Measurements from ENCODE around the gene PERM1. TPM values are rescaled to one million over a fixed set of nuclear protein-coding genes. Genes with fewer than 3 reads are reported as not detected.

PERM1 gene
- total RNA-seq, 1 experiment from 2014 or later: 0.39 TPM

DNA sequence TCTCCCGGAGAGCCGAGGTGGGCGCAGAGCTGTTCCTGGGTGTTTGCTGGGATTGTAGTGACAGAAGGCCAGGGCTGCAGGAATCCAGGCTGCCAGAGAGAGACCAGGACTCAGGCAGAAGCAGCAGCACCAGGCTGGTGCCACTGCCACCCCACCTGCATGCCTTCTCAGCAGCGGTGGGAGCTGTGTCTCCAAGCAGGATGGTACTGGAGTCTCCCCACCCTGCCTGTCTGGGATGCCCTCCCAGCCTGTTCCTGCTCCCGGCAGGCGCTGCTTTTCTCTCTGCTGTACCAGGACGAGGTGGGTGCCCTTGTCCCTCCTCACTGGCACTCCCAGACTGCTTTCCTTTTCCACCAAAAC, 22.5 kb upstream of the PERM1 start:
- intact Hi-C loops (cut with micrococcal nuclease): loop anchor here (5.0 kb wide), 1 partner anchor 63 kb away; no protein-coding TSS in a partner anchor
- Histone ChIP-seq H3K9me3 (ENCODE audit: control insufficient read depth in 1 of 2, insufficient read depth in 1 of 2, low read depth in 1 of 2, low read length in 2 of 2) (no peaks in the 10 kb centered on the region), H3K36me3 (ENCODE audit: control insufficient read depth in 1 of 2, insufficient read depth in 2 of 2, low read length in 2 of 2) (no peaks in the 10 kb centered on the region), H4K20me1 (ENCODE audit: insufficient read depth) (no peaks in the 10 kb centered on the region), H3K9ac (ENCODE audit: low read length) (peak overlapping the region; percentile 82; the same call in 1 of the 2 replicates), H3K4me1 (ENCODE audit: control insufficient read depth in 1 of 2, insufficient read depth in 2 of 2, low read length in 2 of 2) (peaks cover 35 to 70% of the 10 kb centered on the region in 2 experiments), H3K9me2 (ENCODE audit: insufficient read depth) (no peaks in the 10 kb centered on the region), H3K79me2 (ENCODE audit: insufficient read depth, low read length) (peaks cover 8% of the 10 kb centered on the region), H3K4me3 (replicated peaks in 1 of 2; ENCODE audit: low read depth in 1 of 2, low read length in 2 of 2) (no peak overlapping the region), H2AFZ (ENCODE audit: low read depth, low read length, poor library complexity, severe bottlenecking) (no peak overlapping the region), H3K4me2 (ENCODE audit: low read length) (peak overlapping the region; percentile 93; the same call in 1 of the 2 replicates), H3K27me3 (ENCODE audit: insufficient read depth, low read length) (no peaks in the 10 kb centered on the region), H3K27ac (ENCODE audit: low read depth, low read length) (peak overlapping the region; percentile 60; the same call in 1 of the 2 replicates)
- CTCF ChIA-PET: interaction anchor here (4.0 kb wide), 1 partner anchor 9 kb away, joined by 26 read pairs; the partner anchor contains the start of gene ISG15
- BruUV-seq (replicated peaks): no TSS peak
- no peak for TF ChIP-seq CEBPB (IDR thresholded peaks at IDR 0.05; ENCODE audit: low read depth)
- TF ChIP-seq CBX3 (IDR thresholded peaks at IDR 0.05; ENCODE audit: low read depth): no peak
- DNase-seq (ENCODE audit: low read depth, low spot score) (no peak), ATAC-seq (no peak)
- POLR2A ChIA-PET: no interaction called here
- RAD21 ChIA-PET (ENCODE audit: low non-redundant PET in 1 of 2, low total read pairs in 2 of 2, uncharacterized antibody in 2 of 2, unreplicated experiment in 2 of 2): no interaction called here

GRCh38 chr1:1003618-1004419, 21.9 kb upstream of the PERM1 start:
- no peak for ATAC-seq
- Histone ChIP-seq H3K79me2 (ENCODE audit: insufficient read depth, low read length) (peaks cover 14% of the 10 kb centered on the region), H3K4me1 (ENCODE audit: control insufficient read depth in 1 of 2, insufficient read depth in 2 of 2, low read length in 2 of 2) (peaks cover 35 to 70% of the 10 kb centered on the region in 2 experiments), H4K20me1 (ENCODE audit: insufficient read depth) (no peaks in the 10 kb centered on the region), H3K27ac (ENCODE audit: low read depth, low read length) (peak overlapping the region; percentile 60; the same call in 1 of the 2 replicates), H3K36me3 (ENCODE audit: control insufficient read depth in 1 of 2, insufficient read depth in 2 of 2, low read length in 2 of 2) (no peaks in the 10 kb centered on the region), H3K27me3 (ENCODE audit: insufficient read depth, low read length) (no peaks in the 10 kb centered on the region), H3K4me3 (replicated peaks in 1 of 2; ENCODE audit: low read depth in 1 of 2, low read length in 2 of 2) (no peak overlapping the region), H2AFZ (ENCODE audit: low read depth, low read length, poor library complexity, severe bottlenecking) (no peak overlapping the region), H3K9me3 (ENCODE audit: control insufficient read depth in 1 of 2, insufficient read depth in 1 of 2, low read depth in 1 of 2, low read length in 2 of 2) (no peaks in the 10 kb centered on the region), H3K9me2 (ENCODE audit: insufficient read depth) (no peaks in the 10 kb centered on the region), H3K4me2 (ENCODE audit: low read length) (no peak overlapping the region), H3K9ac (ENCODE audit: low read length) (peak overlapping the region; percentile 82; the same call in 1 of the 2 replicates)
- BruUV-seq (replicated peaks): no TSS peak
- intact Hi-C loops (cut with micrococcal nuclease): loop anchor here (5.0 kb wide), 1 partner anchor 63 kb away; no protein-coding TSS in a partner anchor
- ChIA-PET POLR2A (interaction anchor here (2.7 kb wide), 1 partner anchor 10 kb away, joined by 12 read pairs; the partner anchor contains the start of gene ISG15), RAD21 (ENCODE audit: low non-redundant PET in 1 of 2, low total read pairs in 2 of 2, uncharacterized antibody in 2 of 2, unreplicated experiment in 2 of 2) (no interaction called here), CTCF (interaction anchor here (4.0 kb wide), 1 partner anchor 10 kb away, joined by 26 read pairs; the partner anchor contains the start of gene ISG15)
- DNase-seq (ENCODE audit: low read depth, low spot score): no peak
- TF ChIP-seq SIN3A (IDR thresholded peaks at IDR 0.05; ENCODE audit: low read depth) (no peak), JUND (IDR thresholded peaks at IDR 0.05) (no peak), REST (IDR thresholded peaks at IDR 0.05; ENCODE audit: low read depth) (no peak), ZFX (IDR thresholded peaks at IDR 0.05) (no peak), FOSL1 (IDR thresholded peaks at IDR 0.05; ENCODE audit: low read depth) (no peak), EZH2phosphoT487 (IDR thresholded peaks at IDR 0.05; ENCODE audit: borderline replicate concordance) (no peak)

Data from HCT116 (cell line).